GM19025 (cell line): ENCODE measurements around the gene AMHR2.

Experiments used
- ATAC-seq: cut with Tn5 transposase; IDR thresholded peaks from one replicate; pipeline ENCODE4 v1.9.1; 2021; ENCODE audit warnings: mild to moderate bottlenecking, low read depth, moderate library complexity; ENCODE audit not compliant: unreplicated experiment

The AMHR2 gene

GRCh38 chr12:53476769-53477209 is 53.1 kb downstream of the AMHR2 start:
- no peak for ATAC-seq

DNA sequence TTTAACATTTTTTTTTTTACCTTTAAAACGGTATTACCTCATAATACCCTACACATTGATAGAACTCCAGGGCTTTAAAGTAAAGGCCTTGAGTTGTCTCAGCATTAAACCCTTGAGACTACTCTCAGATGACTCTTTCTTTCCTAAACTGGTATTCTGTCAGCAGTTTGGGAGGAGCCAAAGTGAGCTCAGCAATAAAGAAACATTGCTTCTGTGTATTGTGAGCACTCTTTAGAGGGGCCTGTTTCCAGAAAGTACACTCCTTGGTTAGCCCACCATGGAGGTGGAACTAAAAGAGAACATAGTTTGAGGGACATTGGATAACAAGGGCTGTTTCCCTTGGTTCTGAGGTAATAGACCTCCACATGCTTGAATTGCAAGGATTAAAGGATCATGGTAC is 55.2 kb downstream of the AMHR2 start:
- no peak for ATAC-seq

- no peak for ATAC-seq
These were observed 55.7 kb downstream of the AMHR2 start for GRCh38 chr12:53479331-53479730.

DNA sequence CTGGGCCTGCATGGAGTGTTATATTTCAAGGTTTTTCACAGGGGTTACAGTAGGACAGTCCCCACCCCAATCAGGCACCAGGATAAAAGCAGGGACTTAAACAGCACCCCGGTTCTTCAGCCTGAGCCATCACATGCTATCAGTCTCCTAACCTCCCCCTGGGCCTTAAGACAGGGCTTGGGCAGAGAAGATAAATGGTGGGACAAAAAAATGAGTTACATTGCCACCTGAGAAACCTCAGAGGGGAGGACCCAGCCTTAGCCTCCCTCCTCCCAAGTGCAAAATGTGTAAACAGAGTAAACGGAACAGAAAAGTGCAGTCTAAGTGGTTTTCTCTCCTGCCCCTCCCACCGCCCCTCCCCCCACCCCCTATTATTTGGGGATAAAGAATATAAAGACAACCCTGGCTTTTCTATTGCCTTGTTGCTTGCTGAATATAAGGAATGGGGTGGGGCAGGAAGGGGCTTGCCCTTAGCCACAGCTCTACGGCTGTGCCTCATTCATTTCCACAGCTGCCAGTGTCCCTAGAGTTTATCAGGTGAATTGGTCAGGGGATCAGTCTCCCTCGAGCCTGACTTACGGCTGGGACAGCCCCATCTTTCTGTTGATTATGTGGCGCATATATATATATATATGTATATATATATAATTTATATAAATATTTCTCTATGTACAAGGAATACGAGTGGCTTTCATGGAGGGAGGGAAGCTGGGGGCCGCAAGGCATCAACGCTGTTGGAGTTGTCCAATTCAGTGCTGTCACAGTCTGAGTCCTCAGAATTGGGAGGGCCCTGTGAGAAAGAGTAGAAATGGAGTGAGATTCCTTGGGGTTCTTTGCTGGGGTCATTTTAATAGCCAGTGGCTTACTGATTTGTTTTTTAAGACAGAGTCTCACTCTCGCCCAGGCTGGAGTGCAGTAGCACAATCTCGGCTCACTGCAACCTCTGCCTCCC is 57.1 kb downstream of the AMHR2 start:
- ATAC-seq: no peak
